ENCODE data around the gene AS3MT.

DNA sequence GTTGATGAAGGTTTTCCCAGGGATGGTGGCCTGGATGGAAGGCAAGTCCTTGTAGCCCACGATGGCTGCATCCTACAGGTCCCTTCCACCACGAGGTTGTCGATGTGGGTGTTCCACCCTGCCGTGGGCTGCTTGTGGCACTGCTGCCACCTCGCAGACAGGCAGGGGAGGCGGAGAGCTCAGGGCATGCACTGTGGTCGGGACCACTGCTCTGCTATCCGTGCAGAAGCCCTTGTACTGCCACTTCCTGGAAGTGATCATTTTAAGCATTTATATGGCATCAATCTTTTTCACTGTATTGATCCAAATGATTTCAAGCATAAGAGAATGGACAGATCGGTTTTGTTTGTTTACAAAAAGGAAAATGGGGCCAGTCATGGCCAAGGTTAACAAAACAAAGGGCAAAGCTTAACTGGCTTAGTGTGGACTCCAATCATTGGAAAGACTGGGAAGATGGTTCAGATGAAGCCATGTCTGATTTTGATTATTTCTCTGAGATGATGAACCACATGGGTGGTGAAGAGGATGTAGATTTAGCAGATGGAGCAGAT, 23.8 kb upstream of the AS3MT start:
- TF ChIP-seq, protein P1, sequence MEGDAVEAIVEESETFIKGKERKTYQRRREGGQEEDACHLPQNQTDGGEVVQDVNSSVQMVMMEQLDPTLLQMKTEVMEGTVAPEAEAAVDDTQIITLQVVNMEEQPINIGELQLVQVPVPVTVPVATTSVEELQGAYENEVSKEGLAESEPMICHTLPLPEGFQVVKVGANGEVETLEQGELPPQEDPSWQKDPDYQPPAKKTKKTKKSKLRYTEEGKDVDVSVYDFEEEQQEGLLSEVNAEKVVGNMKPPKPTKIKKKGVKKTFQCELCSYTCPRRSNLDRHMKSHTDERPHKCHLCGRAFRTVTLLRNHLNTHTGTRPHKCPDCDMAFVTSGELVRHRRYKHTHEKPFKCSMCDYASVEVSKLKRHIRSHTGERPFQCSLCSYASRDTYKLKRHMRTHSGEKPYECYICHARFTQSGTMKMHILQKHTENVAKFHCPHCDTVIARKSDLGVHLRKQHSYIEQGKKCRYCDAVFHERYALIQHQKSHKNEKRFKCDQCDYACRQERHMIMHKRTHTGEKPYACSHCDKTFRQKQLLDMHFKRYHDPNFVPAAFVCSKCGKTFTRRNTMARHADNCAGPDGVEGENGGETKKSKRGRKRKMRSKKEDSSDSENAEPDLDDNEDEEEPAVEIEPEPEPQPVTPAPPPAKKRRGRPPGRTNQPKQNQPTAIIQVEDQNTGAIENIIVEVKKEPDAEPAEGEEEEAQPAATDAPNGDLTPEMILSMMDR (IDR thresholded peaks at IDR 0.05), result no peak
- no peak for TF ChIP-seq POLR2A (IDR thresholded peaks at IDR 0.05)
